Vagina (tissue), 2 donors: ENCODE data around the gene PGLYRP4. TPM values are rescaled to one million over a fixed set of nuclear protein-coding genes. Genes with fewer than 3 reads are reported as not detected.
A peak's percentile ranks its signal among the peaks of the same experiment; 100 is the strongest.

ENCODE experiments used
- DNase-seq, 2 donors: peaks; one replicate each; pipeline ENCODE4 v3.0.0-alpha.2; 2017; ENCODE audit errors: extremely low spot score in 2 of 2
- H3K27ac ChIP-seq: fragments of 200-600 bp; sonication (generic); one replicate; pipeline ENCODE4 v1.5.1; 2019
- H3K27me3 ChIP-seq: fragments of 200-600 bp; sonication (generic); one replicate; pipeline ENCODE4 v1.5.1; 2019
- H3K36me3 ChIP-seq, 2 donors: fragments of 200-600 bp; sonication (generic); one replicate each; pipeline ENCODE4 v1.5.1; 2017 to 2019
- H3K4me1 ChIP-seq: fragments of 200-600 bp; sonication (generic); one replicate; pipeline ENCODE4 v1.5.1; 2019
- H3K4me3 ChIP-seq, 2 donors: fragments of 200-600 bp; sonication (generic); 1 replicate in 1 of 2; 2 replicates in 1 of 2; pipeline ENCODE4 v1.5.1; 2016 to 2019
- H3K9me3 ChIP-seq: fragments of 200-600 bp; sonication (generic); one replicate; pipeline ENCODE4 v1.5.1; 2019
- POLR2A ChIP-seq, 2 donors: fragments of 450-650 bp; IDR thresholded peaks; one replicate each; pipeline ENCODE4 v1.6.1; 2017; ENCODE audit warnings: antibody characterized with exemption in 2 of 2, mild to moderate bottlenecking in 2 of 2, moderate library complexity in 2 of 2
- POLR2AphosphoS5 ChIP-seq, 2 donors: sonication (generic); formaldehyde crosslinking; IDR thresholded peaks; one replicate each; pipeline ENCODE4 v1.9.0; 2017; ENCODE audit warnings: antibody characterized with exemption in 2 of 2, mild to moderate bottlenecking in 2 of 2, low read depth in 1 of 2; ENCODE audit not compliant: insufficient read depth in 1 of 2
- intact Hi-C: fragments of 100-400 bp; cut with DNase I; formaldehyde crosslinking; loops from one replicate; pipeline ENCODE4 v1.15.1; 2023
- total RNA-seq: library from RNA; depleted of rRNA; stranded (reverse); fragments of >200 nt; gene quantifications from one replicate; pipeline ENCODE4 v1.2.3, GENCODE V29; 2016
- TF ChIP-seq, protein P1 (sequence below), 3 experiments: fragments of 450-650 bp in 2 of 3; fragments of 200-600 bp in 1 of 3; sonication (generic) in 1 of 3; IDR thresholded peaks; one replicate each; pipeline ENCODE4 v1.5.1; 2017 to 2019; ENCODE audit warnings: antibody characterized with exemption in 3 of 3, mild to moderate bottlenecking in 2 of 3, moderate library complexity in 2 of 3

PGLYRP4 gene
- total RNA-seq, 1 donor from 2014 or later: 3.9 TPM

DNA sequence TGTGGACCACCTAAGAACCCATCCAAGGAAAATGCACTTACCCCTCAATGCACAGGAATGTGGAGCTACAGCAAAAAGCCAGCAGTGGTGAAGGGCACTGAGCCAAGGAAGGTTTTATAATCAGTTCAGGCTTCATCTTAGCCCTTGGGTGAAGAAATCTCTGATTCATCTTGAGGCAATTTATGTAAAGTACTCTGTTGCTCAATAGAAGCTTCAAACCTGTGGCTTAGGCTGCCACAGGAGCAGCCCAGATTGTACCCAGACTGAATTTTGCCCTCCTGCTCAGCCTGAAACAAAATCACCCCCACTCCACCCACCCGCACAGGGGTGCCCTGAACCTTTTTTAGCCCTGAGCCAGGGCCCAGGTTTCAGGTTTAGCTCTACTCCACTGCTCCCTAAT lies 26.9 kb upstream of the PGLYRP4 start, which contains the start of gene S100A12:
TSS of gene S100A12 (minus strand) at position 111 of the 400 bp plus-strand sequence. CDS start 1,029 bp downstream, outside the sequence.
- Histone ChIP-seq H3K27ac (peak within 1 kb of the TSS; percentile 27), H3K4me3 (no peak within 1 kb of the TSS), H3K4me1 (no peaks in the 10 kb centered on the region), H3K36me3 (no peaks in the 10 kb centered on the region), H3K9me3 (no peaks in the 10 kb centered on the region), H3K27me3 (no peaks in the 10 kb centered on the region)
- intact Hi-C loops: no loop called here
- TF ChIP-seq POLR2AphosphoS5 (IDR thresholded peaks at IDR 0.05; ENCODE audit: insufficient read depth in 1 of 2, low read depth in 1 of 2): peak in 1 of 2 donors; percentile 56
- TF ChIP-seq POLR2A (IDR thresholded peaks at IDR 0.05): no peak
- peak in 1 of 2 donors; percentile 77 for DNase-seq

DNA sequence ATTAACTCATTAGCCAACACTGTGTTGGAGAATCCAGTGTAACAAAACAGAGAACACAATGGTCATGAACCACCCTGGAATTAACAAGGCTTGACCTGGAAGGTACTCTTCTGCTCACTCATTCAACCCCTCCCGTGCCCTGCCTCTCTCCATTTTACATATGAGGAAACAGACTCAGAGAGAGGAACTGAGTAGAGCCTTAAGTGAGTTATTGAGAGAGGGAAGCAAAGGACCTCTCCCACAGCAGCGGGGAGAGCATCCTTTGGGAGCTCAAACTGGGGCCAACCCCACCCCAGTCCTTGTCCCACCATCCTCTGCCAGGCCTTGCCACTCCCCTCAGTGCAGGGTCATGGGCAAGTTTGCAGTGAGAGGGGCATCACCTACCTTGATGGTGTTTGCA lies 25.4 kb upstream of the PGLYRP4 start:
- Histone ChIP-seq H3K27ac (no peak overlapping the region), H3K9me3 (no peaks in the 10 kb centered on the region), H3K4me1 (no peaks in the 10 kb centered on the region), H3K27me3 (no peaks in the 10 kb centered on the region), H3K4me3 (no peak overlapping the region), H3K36me3 (no peaks in the 10 kb centered on the region)
- peak in 1 of 2 donors; percentile 61 for DNase-seq
- TF ChIP-seq, protein P1, sequence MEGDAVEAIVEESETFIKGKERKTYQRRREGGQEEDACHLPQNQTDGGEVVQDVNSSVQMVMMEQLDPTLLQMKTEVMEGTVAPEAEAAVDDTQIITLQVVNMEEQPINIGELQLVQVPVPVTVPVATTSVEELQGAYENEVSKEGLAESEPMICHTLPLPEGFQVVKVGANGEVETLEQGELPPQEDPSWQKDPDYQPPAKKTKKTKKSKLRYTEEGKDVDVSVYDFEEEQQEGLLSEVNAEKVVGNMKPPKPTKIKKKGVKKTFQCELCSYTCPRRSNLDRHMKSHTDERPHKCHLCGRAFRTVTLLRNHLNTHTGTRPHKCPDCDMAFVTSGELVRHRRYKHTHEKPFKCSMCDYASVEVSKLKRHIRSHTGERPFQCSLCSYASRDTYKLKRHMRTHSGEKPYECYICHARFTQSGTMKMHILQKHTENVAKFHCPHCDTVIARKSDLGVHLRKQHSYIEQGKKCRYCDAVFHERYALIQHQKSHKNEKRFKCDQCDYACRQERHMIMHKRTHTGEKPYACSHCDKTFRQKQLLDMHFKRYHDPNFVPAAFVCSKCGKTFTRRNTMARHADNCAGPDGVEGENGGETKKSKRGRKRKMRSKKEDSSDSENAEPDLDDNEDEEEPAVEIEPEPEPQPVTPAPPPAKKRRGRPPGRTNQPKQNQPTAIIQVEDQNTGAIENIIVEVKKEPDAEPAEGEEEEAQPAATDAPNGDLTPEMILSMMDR (IDR thresholded peaks at IDR 0.05): no peak
- no peak for TF ChIP-seq POLR2AphosphoS5 (IDR thresholded peaks at IDR 0.05; ENCODE audit: insufficient read depth in 1 of 2, low read depth in 1 of 2)
- no peak for TF ChIP-seq POLR2A (IDR thresholded peaks at IDR 0.05)
- intact Hi-C loops: no loop called here

DNA sequence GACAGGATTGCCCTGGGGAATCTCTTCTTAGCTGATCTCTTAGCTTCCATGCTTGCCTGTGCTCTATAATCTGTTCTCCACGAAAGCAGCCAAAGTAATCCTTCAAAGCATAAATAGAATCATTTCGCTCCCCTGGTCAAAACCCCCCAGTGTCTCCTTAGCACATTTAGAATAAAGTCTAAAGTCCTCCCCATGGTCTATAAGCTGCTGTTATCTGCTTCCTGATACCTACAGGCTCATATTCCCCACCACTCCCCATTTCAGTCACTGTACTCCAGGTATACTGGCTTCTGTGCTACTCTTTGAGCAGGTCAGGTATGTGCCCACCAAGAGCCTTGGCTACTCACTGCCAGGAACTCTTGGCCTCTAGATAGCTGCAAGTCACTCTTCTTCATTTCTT lies 23.9 kb upstream of the PGLYRP4 start:
- intact Hi-C loops: no loop called here
- H3K9me3 ChIP-seq: no peaks in the 10 kb centered on the region
- DNase-seq: peak in 1 of 2 donors; percentile 25
- H3K27me3 ChIP-seq: no peaks in the 10 kb centered on the region
- TF ChIP-seq POLR2AphosphoS5 (IDR thresholded peaks at IDR 0.05; ENCODE audit: insufficient read depth in 1 of 2, low read depth in 1 of 2): no peak
- no peak for TF ChIP-seq POLR2A (IDR thresholded peaks at IDR 0.05)
- TF ChIP-seq, protein P1 (IDR thresholded peaks at IDR 0.05): no peak
- no peak overlapping the region for H3K4me3 ChIP-seq
- no peaks in the 10 kb centered on the region for H3K36me3 ChIP-seq
- H3K27ac ChIP-seq: no peak overlapping the region
- peaks cover under 1% of the 10 kb centered on the region for H3K4me1 ChIP-seq

DNA sequence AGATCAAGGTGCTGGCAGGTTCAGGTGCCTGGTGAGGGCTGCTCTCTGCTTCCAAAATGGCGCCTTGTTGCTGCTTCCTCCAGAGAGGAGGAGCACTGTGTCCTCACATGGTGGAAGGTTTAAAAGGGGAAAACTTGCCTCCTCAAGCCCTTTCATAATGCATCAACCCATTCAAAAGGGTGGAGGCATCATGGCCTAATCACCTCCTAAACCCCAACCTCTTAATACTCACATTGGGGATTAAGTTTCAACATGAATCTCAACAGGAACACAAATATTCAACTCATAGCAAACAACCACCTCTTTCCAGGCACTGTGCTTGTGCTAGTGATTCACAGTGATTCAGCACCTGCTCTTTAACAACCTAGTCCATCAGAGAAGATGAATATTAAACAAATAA lies 22.6 kb upstream of the PGLYRP4 start:
- Histone ChIP-seq H3K4me3 (no peak overlapping the region), H3K36me3 (no peaks in the 10 kb centered on the region), H3K27me3 (no peaks in the 10 kb centered on the region), H3K9me3 (no peaks in the 10 kb centered on the region), H3K27ac (no peak overlapping the region), H3K4me1 (peaks cover 5% of the 10 kb centered on the region)
- DNase-seq: peak in 1 of 2 donors; percentile 81
- intact Hi-C loops: no loop called here
- TF ChIP-seq POLR2A (IDR thresholded peaks at IDR 0.05) (no peak), POLR2AphosphoS5 (IDR thresholded peaks at IDR 0.05; ENCODE audit: insufficient read depth in 1 of 2, low read depth in 1 of 2) (peak in 1 of 2 donors; percentile 38)

DNA sequence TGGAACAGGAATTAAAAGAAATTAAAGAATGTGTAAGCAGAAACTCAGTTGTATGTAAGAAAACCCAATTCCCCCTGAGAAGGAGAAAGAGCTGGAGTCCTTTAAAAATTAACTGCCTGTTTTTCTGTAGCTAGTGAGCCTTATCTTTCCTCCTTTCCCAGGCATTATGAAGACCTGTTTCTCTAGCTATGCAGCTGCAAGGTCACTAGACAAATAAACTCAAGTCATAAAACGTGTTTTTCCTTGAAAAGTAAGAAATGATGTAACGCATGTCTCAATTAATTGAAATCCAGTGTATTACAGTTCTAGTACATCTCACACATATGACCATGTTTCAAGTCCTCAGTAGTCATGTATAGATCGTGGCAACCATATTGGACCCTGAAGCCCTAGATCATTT lies 21.5 kb upstream of the PGLYRP4 start:
- no peak overlapping the region for H3K27ac ChIP-seq
- DNase-seq: no peak
- TF ChIP-seq POLR2AphosphoS5 (IDR thresholded peaks at IDR 0.05; ENCODE audit: insufficient read depth in 1 of 2, low read depth in 1 of 2) (no peak), POLR2A (IDR thresholded peaks at IDR 0.05) (no peak)
- TF ChIP-seq, protein P1 (IDR thresholded peaks at IDR 0.05): no peak
- no peaks in the 10 kb centered on the region for H3K36me3 ChIP-seq
- H3K27me3 ChIP-seq: no peaks in the 10 kb centered on the region
- peaks cover 5% of the 10 kb centered on the region for H3K4me1 ChIP-seq
- H3K9me3 ChIP-seq: no peaks in the 10 kb centered on the region
- no peak overlapping the region for H3K4me3 ChIP-seq
- intact Hi-C loops: no loop called here

DNA sequence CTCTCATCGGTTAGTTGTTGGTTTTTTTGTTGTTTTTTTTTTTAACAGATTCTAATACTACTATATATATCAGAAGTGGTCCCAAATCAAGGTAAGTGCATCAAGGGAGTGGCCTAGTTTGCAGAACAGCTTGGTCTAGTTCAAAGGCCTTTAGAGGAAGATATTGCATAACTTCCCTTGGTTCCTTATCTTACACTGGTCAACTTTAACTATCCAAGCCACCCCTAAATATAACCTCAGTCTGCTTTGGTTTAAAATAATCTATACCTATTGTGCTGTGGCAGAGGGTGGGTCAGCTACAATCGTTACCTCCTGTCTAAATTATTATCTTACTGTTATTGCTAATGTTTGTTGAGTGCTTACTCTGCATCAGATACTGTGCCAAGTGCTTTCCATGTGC lies 19.9 kb upstream of the PGLYRP4 start:
- H3K9me3 ChIP-seq: no peaks in the 10 kb centered on the region
- TF ChIP-seq POLR2AphosphoS5 (IDR thresholded peaks at IDR 0.05; ENCODE audit: insufficient read depth in 1 of 2, low read depth in 1 of 2): no peak
- TF ChIP-seq, protein P1 (IDR thresholded peaks at IDR 0.05): no peak
- no peak for TF ChIP-seq POLR2A (IDR thresholded peaks at IDR 0.05)
- H3K4me3 ChIP-seq: no peak overlapping the region
- no peaks in the 10 kb centered on the region for H3K27me3 ChIP-seq
- intact Hi-C loops: no loop called here
- peaks cover 5% of the 10 kb centered on the region for H3K4me1 ChIP-seq
- H3K36me3 ChIP-seq: no peaks in the 10 kb centered on the region
- no peak overlapping the region for H3K27ac ChIP-seq
- DNase-seq: peak in 1 of 2 donors; percentile 16
